ENCODE data around the gene TMEM208.

Gene TMEM208

DNA sequence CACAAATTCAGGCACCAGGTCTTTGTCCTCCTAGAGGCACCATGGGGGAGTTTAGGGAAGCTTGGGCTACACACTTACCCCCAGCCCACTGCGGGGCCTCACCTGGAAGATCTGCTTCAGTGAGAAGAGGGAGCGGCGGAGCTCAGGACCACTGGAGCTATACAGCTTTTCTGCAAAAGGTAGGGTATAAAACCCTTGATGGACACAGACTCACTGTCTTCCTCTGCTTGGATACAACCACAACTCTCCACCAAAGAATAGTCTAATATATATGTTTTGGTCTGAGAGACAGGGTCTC lies 11.3 kb downstream of the TMEM208 start:
- H3K27me3 Mint-ChIP-seq: no peaks in the 10 kb centered on the region
- no peak overlapping the region for H3K4me3 Mint-ChIP-seq
- no peaks in the 10 kb centered on the region for H3K9me3 Mint-ChIP-seq
- H3K4me1 Mint-ChIP-seq: peaks cover 18% of the 10 kb centered on the region
- peaks cover 17% of the 10 kb centered on the region for H3K36me3 Mint-ChIP-seq (ENCODE audit: insufficient read depth)
- H3K27ac Mint-ChIP-seq (ENCODE audit: low read depth): no peak overlapping the region
- DNase-seq (ENCODE audit: low spot score in 2 of 2): no peak
- no peak for ATAC-seq (replicated peaks; ENCODE audit: extremely low read depth, poor library complexity, severe bottlenecking)

DNA sequence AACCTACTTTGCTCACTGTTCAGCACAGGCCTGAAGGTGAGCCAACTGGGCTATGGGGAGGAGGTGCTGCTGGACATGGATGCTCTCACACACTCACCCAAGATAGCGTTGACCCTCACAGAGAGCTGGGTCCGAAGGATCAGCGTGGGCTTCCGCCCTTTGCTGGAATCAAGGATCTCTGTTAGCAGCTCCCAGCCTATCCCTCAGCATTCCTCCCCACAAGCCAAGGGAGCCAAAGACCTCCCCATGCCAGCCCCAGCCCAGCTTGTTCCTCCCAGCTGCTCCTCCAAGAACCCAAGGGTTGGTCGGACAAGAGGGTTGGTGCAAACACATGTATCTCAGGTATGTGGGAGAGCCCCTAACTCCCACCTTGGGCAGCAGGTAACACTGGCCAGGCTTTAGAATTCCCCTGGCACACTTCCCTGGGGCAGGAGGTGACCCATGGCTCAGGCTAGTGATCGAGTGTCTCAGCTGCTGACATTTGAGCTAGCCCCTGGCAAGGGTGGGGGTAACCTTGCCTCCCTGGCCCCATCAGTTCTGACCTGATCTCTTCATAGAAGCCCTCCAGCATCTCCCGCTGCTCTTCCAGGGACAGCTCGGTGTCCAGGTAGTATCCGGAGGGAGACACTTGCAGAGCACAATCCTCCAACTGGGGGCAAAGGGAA lies 12.0 kb downstream of the TMEM208 start:
- Mint-ChIP-seq H3K9me3 (no peaks in the 10 kb centered on the region), H3K27ac (ENCODE audit: low read depth) (no peak overlapping the region), H3K4me3 (no peak overlapping the region), H3K27me3 (no peaks in the 10 kb centered on the region), H3K36me3 (ENCODE audit: insufficient read depth) (peaks cover 14% of the 10 kb centered on the region), H3K4me1 (peaks cover 20% of the 10 kb centered on the region)
- DNase-seq (ENCODE audit: low spot score in 2 of 2): no peak
- ATAC-seq (replicated peaks; ENCODE audit: extremely low read depth, poor library complexity, severe bottlenecking): no peak

DNA sequence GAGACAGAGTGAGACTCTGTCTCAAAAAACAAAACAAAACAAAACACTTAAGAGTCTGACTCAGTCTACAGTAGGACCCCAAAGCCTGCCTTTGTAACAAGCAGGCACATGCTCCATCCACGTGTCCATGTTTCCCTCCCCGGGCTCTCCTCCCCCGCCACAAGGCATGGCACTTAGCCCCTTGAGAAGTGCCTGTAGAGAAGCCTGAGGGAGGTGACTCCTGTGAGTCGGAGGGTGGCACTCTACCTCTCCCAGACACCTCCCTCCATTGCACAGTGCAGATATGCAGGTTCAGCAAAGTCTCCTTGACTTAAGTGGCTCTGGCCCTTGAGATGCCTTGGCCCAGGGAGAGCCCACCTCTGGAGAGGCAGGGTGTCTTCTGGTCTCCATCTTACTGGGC lies 13.6 kb downstream of the TMEM208 start:
- ATAC-seq (replicated peaks; ENCODE audit: extremely low read depth, poor library complexity, severe bottlenecking): no peak
- Mint-ChIP-seq H3K27me3 (no peaks in the 10 kb centered on the region), H3K9me3 (no peaks in the 10 kb centered on the region), H3K4me3 (no peak overlapping the region), H3K4me1 (peaks cover 36% of the 10 kb centered on the region), H3K36me3 (ENCODE audit: insufficient read depth) (peaks cover 8% of the 10 kb centered on the region), H3K27ac (ENCODE audit: low read depth) (no peak overlapping the region)
- no peak for DNase-seq (ENCODE audit: low spot score in 2 of 2)

DNA sequence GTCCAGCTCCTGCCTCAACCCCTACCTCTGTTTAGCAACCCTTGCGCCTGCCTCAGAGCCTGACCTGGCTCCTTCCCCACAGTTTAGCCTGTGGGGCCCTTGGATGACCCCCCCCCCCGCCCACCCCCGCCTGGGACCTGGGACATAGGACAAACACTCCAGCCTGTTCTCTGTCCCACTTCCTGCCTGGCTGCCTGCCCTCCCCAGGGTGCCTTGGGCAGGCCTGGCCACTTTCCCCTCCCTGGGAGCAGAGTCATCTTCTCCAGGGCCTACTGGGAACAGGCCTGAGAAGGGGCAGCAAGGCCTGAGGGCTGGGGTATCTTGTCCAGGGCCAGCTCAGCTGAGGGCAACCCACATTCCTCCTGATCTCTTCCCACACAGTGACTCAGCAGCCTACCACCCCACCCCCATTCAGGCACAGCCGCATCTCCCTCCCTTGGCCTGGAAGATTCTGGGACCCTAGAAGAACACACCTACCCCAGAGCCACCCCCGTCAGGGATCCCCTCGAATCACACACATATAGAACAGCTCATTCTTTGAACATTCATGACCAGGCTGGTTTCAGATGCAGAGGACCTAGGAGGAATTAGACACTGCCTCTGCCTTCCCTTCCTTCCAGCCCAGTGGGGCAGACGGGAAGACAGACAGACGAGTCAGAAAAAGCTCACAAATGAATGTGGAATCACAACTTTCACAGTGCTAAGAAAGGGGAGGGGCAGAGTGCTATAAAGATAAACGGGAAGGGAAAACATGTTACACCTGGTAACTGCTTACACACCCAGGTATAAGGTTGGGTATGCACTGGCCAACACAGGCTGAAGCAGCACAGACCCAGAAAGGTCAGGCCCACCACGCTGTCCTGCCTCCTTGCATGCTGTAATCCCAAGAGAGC lies 14.3 kb downstream of the TMEM208 start:
- Mint-ChIP-seq H3K4me1 (peaks cover 31% of the 10 kb centered on the region), H3K4me3 (no peak overlapping the region)
- no peak for DNase-seq (ENCODE audit: low spot score in 2 of 2)

DNA sequence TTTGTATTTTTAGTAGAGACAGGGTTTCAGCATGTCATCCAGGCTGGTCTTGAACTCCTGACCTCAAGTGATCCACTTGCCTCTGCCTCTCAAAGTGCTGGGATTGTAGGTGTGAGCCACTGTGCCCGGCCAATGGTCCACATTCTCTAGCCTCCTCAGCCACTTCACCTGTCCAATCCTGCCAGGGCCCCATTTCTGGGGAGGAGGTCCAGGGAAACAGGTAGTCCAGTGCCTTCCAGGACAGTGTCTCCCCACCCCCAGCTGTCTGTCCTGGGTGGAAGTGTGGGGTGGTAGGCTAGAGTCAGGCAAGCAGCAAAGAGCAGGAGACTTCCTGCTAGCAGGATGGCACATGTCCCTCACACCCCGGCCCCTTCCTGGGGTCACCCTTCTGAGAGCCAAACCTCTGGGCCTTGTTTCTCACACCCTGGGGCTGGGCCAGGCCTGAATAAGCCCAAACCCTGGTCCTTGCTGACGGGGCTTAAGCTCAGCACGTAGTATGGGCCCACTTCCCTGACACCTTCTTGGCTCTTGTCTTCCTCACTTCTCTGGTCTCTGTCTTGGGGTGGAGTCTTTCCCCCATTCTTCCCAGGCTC lies 15.3 kb downstream of the TMEM208 start:
- Mint-ChIP-seq H3K9me3 (no peaks in the 10 kb centered on the region), H3K4me3 (no peak overlapping the region), H3K36me3 (ENCODE audit: insufficient read depth) (peaks cover 6% of the 10 kb centered on the region), H3K27ac (ENCODE audit: low read depth) (peak overlapping the region; percentile 78), H3K4me1 (peaks cover 29% of the 10 kb centered on the region), H3K27me3 (no peaks in the 10 kb centered on the region)
- ATAC-seq (replicated peaks; ENCODE audit: extremely low read depth, poor library complexity, severe bottlenecking) (no peak), DNase-seq (ENCODE audit: low spot score in 2 of 2) (no peak)

More for the DNA sequence above, 14.3 kb downstream of the TMEM208 start:
- peaks cover 8% of the 10 kb centered on the region for H3K36me3 Mint-ChIP-seq (ENCODE audit: insufficient read depth)
- H3K27ac Mint-ChIP-seq (ENCODE audit: low read depth): no peak overlapping the region
- ATAC-seq (replicated peaks; ENCODE audit: extremely low read depth, poor library complexity, severe bottlenecking): no peak
- H3K9me3 Mint-ChIP-seq: no peaks in the 10 kb centered on the region
- no peaks in the 10 kb centered on the region for H3K27me3 Mint-ChIP-seq

DNA sequence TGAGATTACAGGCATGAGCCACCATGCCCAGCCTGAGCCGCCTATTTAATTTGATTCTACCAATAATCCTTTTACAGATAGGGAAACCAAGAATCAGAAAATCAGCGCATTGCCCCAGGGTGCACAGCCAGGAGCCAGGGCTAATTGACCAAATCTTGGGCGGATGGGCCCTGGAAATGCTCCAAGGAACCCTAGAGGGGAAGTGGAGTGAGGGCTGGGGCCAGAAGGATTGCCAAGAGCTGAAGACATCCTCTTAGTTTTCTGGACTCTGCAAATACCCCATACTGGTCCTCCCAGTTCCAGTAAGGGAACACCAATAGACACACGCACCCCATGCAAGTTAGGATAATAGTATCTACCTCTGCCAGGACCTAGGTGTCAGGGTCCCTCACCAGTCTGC lies 16.6 kb downstream of the TMEM208 start:
- DNase-seq (ENCODE audit: low spot score in 2 of 2): no peak
- no peaks in the 10 kb centered on the region for H3K9me3 Mint-ChIP-seq

DNA sequence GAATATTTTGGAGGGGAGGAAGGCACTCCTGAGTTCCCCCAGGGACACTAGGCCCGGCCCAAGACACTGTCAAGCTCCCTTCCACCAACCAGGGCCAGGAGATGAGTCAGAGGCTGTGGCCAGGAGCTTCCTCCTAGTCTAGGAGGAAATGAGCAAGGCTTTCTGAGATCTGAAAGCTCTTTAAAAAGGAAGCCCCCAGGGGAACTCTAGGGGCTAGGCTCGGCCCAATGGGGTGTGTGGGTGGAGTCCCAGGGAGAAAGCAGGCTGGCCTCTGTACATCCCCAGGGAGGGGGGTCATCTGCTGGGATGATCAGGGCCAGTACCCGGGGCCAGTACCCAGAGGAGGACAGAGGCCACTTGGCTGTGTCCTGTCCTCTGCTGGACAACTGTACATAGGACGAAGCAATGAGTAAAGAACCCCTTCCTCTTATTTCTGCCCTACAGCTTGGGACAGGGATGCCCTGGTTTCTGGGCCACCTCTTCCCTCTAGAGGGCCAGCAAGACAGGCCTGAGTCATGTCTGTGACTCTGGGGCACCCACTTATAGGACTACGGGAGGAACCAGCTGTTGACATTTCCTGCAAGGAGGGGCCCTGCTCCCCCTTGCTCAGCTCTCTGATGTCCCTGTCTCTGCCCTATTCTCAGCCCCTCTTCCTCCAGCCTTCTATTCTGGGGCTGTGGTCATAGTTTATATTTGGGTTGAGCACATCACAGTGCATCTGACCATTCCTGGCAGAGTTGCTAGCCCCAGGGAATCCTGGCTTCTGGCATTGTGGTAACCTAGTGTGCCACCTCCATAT lies 17.7 kb downstream of the TMEM208 start:
- H3K27ac Mint-ChIP-seq (ENCODE audit: low read depth): peak overlapping the region; percentile 97
- peak; percentile 42 to 59 for DNase-seq (ENCODE audit: low spot score in 2 of 2)
- peaks cover 47% of the 10 kb centered on the region for H3K4me1 Mint-ChIP-seq
- peaks cover 2% of the 10 kb centered on the region for H3K36me3 Mint-ChIP-seq (ENCODE audit: insufficient read depth)
- ATAC-seq (replicated peaks; ENCODE audit: extremely low read depth, poor library complexity, severe bottlenecking): peak; percentile 72
- no peaks in the 10 kb centered on the region for H3K9me3 Mint-ChIP-seq
- peaks cover 4% of the 10 kb centered on the region for H3K27me3 Mint-ChIP-seq
- peak overlapping the region; percentile 91 for H3K4me3 Mint-ChIP-seq

More for the DNA sequence above, 16.6 kb downstream of the TMEM208 start:
- peak overlapping the region; percentile 97 for H3K27ac Mint-ChIP-seq (ENCODE audit: low read depth)
- no peaks in the 10 kb centered on the region for H3K27me3 Mint-ChIP-seq
- peaks cover 2% of the 10 kb centered on the region for H3K36me3 Mint-ChIP-seq (ENCODE audit: insufficient read depth)
- peaks cover 41% of the 10 kb centered on the region for H3K4me1 Mint-ChIP-seq
- ATAC-seq (replicated peaks; ENCODE audit: extremely low read depth, poor library complexity, severe bottlenecking): no peak
- H3K4me3 Mint-ChIP-seq: no peak overlapping the region

DNA sequence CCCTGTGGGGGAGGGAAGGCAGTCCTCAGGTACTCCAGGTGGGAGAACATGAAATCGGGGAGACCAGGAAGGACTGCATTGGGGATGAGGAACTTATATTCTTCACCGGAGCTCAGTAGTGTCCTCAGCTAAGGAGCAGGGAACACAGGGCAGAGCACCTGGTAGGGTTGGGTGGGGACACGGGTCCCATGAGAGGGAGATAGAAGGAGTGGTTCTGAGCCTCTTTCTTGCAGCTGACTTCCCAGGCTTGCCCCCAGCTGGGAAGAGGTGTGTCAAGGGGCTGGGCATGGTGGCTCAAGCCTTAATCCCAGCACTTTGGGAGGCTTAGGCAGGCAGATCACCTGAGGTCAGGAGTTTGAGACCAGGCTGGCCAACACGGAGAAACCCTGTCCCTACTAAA lies 18.3 kb downstream of the TMEM208 start:
- peak overlapping the region; percentile 91 for H3K4me3 Mint-ChIP-seq
- H3K9me3 Mint-ChIP-seq: no peaks in the 10 kb centered on the region
- no peak for ATAC-seq (replicated peaks; ENCODE audit: extremely low read depth, poor library complexity, severe bottlenecking)
- H3K36me3 Mint-ChIP-seq (ENCODE audit: insufficient read depth): peaks cover 2% of the 10 kb centered on the region
- H3K27ac Mint-ChIP-seq (ENCODE audit: low read depth): peak overlapping the region; percentile 97
- peaks cover 51% of the 10 kb centered on the region for H3K4me1 Mint-ChIP-seq
- H3K27me3 Mint-ChIP-seq: peaks cover 10% of the 10 kb centered on the region
- DNase-seq (ENCODE audit: low spot score in 2 of 2): no peak

DNA sequence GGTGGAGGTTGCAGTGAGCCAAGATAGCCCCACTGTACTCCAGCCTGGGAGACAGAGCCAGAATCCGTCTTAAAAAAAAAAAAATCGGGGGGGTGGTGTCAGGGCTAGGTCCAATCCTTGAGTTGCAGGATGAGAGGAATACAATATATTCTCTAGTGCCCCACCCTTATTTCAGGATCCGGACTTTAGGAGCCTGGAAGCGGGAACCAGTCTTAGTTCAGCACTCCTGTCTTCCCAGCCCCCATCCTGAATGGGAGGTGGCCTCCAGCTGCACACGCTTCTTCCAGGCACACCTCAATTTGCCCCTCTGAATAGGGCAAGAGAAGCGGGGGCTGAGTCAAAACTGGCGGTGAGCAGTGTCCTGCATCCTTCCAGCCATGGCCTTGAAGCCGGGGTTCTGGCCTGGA lies 18.7 kb downstream of the TMEM208 start:
- no peak for ATAC-seq (replicated peaks; ENCODE audit: extremely low read depth, poor library complexity, severe bottlenecking)
- no peaks in the 10 kb centered on the region for H3K9me3 Mint-ChIP-seq
- peaks cover 11% of the 10 kb centered on the region for H3K27me3 Mint-ChIP-seq
- peaks cover 51% of the 10 kb centered on the region for H3K4me1 Mint-ChIP-seq
- peak overlapping the region; percentile 97 for H3K27ac Mint-ChIP-seq (ENCODE audit: low read depth)
- H3K4me3 Mint-ChIP-seq: peak overlapping the region; percentile 91
- H3K36me3 Mint-ChIP-seq (ENCODE audit: insufficient read depth): peaks cover 2% of the 10 kb centered on the region
- no peak for DNase-seq (ENCODE audit: low spot score in 2 of 2)

DNA sequence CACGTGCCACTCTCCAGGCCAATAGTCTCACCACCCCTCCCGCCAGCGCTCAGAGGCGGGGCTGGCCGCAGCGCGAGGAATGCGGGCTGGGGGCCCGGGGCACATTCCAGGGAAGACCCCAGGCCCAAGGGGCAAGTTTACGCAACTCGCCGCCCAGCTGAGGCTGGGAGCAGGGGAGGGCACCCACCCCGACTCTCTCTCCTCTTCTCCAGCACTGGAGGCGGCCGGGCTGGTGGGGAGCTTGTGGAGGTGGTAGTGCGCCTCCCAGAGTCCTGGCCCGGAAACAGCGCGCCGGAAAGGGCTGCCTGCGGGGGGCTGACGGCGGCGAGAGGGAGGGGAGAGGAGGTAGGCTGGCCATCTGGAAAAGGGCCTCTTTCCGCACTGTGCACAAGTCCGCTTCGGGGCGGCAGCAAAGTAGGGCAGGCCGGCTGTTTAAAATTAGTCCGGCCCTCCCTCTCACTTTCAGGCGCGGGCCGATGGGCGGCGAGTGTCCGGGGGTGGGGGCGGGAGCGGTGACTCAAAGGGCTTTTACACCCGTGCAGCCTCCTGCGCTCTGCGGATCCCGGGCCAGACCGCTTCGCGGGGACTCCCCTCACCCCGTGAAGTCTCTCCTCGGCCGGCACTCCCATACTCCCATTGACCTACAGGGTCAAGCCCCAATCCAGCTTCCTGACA lies 19.3 kb downstream of the TMEM208 start:
- Mint-ChIP-seq H3K9me3 (no peaks in the 10 kb centered on the region), H3K4me1 (peaks cover 51% of the 10 kb centered on the region), H3K36me3 (ENCODE audit: insufficient read depth) (peaks cover 2% of the 10 kb centered on the region), H3K27me3 (peaks cover 11% of the 10 kb centered on the region), H3K27ac (ENCODE audit: low read depth) (peak overlapping the region; percentile 85), H3K4me3 (peak overlapping the region; percentile 91)
- ATAC-seq (replicated peaks; ENCODE audit: extremely low read depth, poor library complexity, severe bottlenecking): no peak
- no peak for DNase-seq (ENCODE audit: low spot score in 2 of 2)

DNA sequence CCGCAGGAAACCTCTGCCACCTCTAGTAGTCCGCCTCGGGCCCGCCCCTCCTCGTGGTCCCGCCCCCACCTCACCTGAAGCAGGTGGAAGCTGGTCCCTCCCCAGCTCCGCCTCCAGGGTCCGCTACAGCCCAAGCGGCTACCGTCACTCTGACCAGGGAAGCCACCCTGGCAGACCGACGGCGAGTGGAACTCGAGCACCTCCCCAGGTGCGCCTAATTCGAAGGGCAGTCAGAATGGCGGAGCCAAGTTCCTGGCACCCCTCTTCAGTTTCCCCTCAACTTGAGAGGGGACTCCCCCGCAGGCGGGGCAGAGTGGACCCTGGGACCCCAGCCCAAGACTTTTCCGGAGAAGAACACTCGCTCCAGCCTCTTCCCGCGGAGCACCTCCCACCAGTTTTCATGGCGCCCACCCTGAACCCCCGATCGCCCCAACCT lies 19.8 kb downstream of the TMEM208 start:
- Mint-ChIP-seq H3K4me1 (peaks cover 47% of the 10 kb centered on the region), H3K27ac (ENCODE audit: low read depth) (peak overlapping the region; percentile 85), H3K36me3 (ENCODE audit: insufficient read depth) (peaks cover 2% of the 10 kb centered on the region), H3K4me3 (peak overlapping the region; percentile 91), H3K27me3 (peaks cover 11% of the 10 kb centered on the region), H3K9me3 (no peaks in the 10 kb centered on the region)
- ATAC-seq (replicated peaks; ENCODE audit: extremely low read depth, poor library complexity, severe bottlenecking): no peak
- no peak for DNase-seq (ENCODE audit: low spot score in 2 of 2)

Data from central memory CD8-positive, alpha-beta T cell (primary cell).